GM12892 (cell line): ENCODE results near the gene RIPK4.

ENCODE experiments used
- POLR2A ChIP-seq: IDR thresholded peaks from 2 replicates; pipeline ENCODE4 v1.6.1; 2011; ENCODE audit warnings: low read depth, low read length, control low read depth
- POLR2AphosphoS5 ChIP-seq: IDR thresholded peaks from 2 replicates; pipeline ENCODE4 v1.6.1; 2011; ENCODE audit warnings: low read depth, low read length, control low read depth
- TAF1 ChIP-seq: IDR thresholded peaks from 2 replicates; pipeline ENCODE4 v1.6.1; 2011; ENCODE audit warnings: low read depth, mild to moderate bottlenecking, control low read depth, low read length, borderline replicate concordance

DNA sequence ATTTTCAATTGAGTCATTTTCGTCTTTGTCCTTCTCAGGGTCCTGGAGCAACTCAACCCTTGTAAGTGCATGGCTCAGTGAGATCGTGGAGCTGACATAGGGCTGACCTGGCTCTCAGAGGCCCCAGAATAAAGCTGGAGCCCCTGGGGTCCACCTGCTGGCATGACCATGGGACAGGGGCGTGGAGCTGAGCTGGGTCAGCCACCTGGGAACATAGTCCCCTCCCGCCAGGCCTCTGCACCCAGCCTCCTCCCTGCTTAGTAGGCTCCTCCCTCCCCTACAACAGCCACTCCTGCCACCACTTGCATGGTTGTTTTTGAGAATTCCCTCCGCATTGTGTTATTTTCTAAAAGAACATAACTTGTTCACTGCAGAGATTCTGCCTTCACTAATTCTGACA, 3.1 kb upstream of the RIPK4 start:
- no peak for TF ChIP-seq POLR2A
- no peak for TF ChIP-seq POLR2AphosphoS5
- TF ChIP-seq TAF1 = no peak
